OCI-LY1 (cell line): ENCODE data around the gene FARP1.

Experiments used
- CTCF ChIP-seq: fragments of 200-600 bp; sonication (generic), shearing (Covaris generic); IDR thresholded peaks from 2 replicates; pipeline ENCODE4 v1.5.1; 2017; ENCODE audit warnings: mild to moderate bottlenecking, antibody characterized with exemption, low read length, moderate library complexity, mixed read lengths
- EZH2 ChIP-seq: fragments of 200-600 bp; sonication (generic), shearing (Covaris generic); IDR thresholded peaks from 2 replicates; pipeline ENCODE4 v1.8.0; 2017; ENCODE audit warnings: borderline replicate concordance, mixed run types, mild to moderate bottlenecking, antibody characterized with exemption, low read length, moderate library complexity, mixed read lengths

GRCh38 chr13:98401934-98402333, 259.0 kb downstream of the FARP1 start:
- no peak for TF ChIP-seq CTCF
- TF ChIP-seq EZH2 = no peak
